Colonic mucosa (tissue), 4 donors: ENCODE data around the gene MACROD1. TPM values are rescaled to one million over a fixed set of nuclear protein-coding genes. Genes with fewer than 3 reads are reported as not detected.

Source experiments
- DNase-seq: peaks from one replicate; pipeline ENCODE4 v3.0.0-alpha.2; 2020
- H3K27ac ChIP-seq: fragments of 200-600 bp; one replicate; pipeline ENCODE4 v1.8.0; 2021
- H3K27me3 ChIP-seq: fragments of 200-600 bp; one replicate; pipeline ENCODE4 v1.8.0; 2021
- H3K36me3 ChIP-seq: fragments of 200-600 bp; one replicate; pipeline ENCODE4 v1.8.0; 2021
- H3K4me1 ChIP-seq: fragments of 200-600 bp; one replicate; pipeline ENCODE4 v1.8.0; 2021; ENCODE audit warnings: mild to moderate bottlenecking
- H3K4me3 ChIP-seq: fragments of 200-600 bp; one replicate; pipeline ENCODE4 v1.8.0; 2021
- H3K9ac ChIP-seq, 2 donors: one replicate each; pipeline ENCODE4 v1.7.0; 2013; ENCODE audit warnings: control low read depth in 2 of 2, low read depth in 2 of 2, low read length in 2 of 2
- H3K9me3 ChIP-seq: fragments of 200-600 bp; one replicate; pipeline ENCODE4 v1.8.0; 2021
- intact Hi-C: fragments of 100-400 bp; cut with DNase I; formaldehyde crosslinking; loops from one replicate; pipeline ENCODE4 v1.14.1; 2022
- total RNA-seq, 2 donors: library from RNA; stranded (reverse); fragmentation: NEBNext Ultra II Directional in 1 of 2; extraction: Animal tissue kit (Norgen Biotek cat#: 25700) in 1 of 2; gene quantifications; one replicate each; pipeline ENCODE4 v1.2.1, GENCODE V29; 2021
- TF ChIP-seq, protein P1 (sequence below): fragments of 200-600 bp; IDR thresholded peaks from one replicate; pipeline ENCODE4 v1.8.0; 2022; ENCODE audit warnings: antibody characterized with exemption, mild to moderate bottlenecking
- donor health status: healthy.
- donor health status: DM: no; HTN: no; CAD: no.
- donor health status: DM: no; HTN: no; CAD: no.

The MACROD1 gene
- total RNA-seq, 2 donors from 2014 or later = 18.6 to 22.9 TPM

DNA sequence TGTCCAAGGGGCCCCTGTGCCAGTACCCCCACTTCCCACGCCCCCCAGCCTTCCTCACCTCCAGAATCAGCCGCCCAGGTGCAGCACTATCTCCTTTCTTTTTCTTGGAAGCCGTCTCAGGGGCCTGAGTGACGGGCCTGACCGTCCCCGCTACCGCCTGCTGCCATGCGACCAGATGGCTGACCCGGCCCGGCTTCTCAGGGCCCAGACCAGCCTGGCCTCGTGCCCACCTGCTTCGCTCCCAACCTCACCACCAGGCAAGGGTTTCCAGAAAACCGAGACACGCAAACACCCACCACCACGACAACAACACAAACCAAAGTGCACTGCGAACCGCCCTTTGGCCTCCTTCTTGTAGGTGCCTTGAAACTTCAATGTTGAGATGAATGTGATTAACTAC, 39.1 kb downstream of the MACROD1 start:
- Histone ChIP-seq H3K9me3 (no peaks in the 10 kb centered on the region), H3K27ac (no peak overlapping the region), H3K27me3 (no peaks in the 10 kb centered on the region), H3K4me3 (no peak overlapping the region), H3K36me3 (no peaks in the 10 kb centered on the region), H3K4me1 (no peaks in the 10 kb centered on the region), H3K9ac (no peak overlapping the region)
- TF ChIP-seq, protein P1, sequence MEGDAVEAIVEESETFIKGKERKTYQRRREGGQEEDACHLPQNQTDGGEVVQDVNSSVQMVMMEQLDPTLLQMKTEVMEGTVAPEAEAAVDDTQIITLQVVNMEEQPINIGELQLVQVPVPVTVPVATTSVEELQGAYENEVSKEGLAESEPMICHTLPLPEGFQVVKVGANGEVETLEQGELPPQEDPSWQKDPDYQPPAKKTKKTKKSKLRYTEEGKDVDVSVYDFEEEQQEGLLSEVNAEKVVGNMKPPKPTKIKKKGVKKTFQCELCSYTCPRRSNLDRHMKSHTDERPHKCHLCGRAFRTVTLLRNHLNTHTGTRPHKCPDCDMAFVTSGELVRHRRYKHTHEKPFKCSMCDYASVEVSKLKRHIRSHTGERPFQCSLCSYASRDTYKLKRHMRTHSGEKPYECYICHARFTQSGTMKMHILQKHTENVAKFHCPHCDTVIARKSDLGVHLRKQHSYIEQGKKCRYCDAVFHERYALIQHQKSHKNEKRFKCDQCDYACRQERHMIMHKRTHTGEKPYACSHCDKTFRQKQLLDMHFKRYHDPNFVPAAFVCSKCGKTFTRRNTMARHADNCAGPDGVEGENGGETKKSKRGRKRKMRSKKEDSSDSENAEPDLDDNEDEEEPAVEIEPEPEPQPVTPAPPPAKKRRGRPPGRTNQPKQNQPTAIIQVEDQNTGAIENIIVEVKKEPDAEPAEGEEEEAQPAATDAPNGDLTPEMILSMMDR = no peak
- no peak for DNase-seq
- intact Hi-C loops = no loop called here

DNA sequence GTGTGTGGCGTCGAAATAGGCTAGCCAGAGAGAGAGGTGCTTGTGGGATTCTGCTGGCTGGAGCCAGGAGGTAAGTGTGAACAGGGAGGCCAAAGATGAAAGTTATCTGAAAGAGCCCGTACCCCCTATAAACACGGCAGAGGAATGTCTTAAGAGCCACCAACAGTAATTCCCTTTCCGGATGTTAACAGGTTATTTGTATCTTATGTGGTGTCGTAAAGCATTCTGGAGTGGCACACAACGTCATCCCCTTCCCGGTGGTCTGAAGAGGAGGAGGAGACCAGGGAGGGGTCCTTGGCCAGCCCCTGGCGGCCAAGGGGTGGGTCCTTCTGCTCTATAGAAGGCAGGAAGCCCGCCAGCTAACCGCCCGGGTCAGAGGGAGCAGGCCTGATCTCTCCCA, 39.5 kb downstream of the MACROD1 start:
- DNase-seq = no peak
- TF ChIP-seq, protein P1 = no peak
- Histone ChIP-seq H3K27ac (no peak overlapping the region), H3K4me3 (no peak overlapping the region), H3K9ac (no peak overlapping the region), H3K4me1 (no peaks in the 10 kb centered on the region), H3K27me3 (no peaks in the 10 kb centered on the region), H3K36me3 (no peaks in the 10 kb centered on the region), H3K9me3 (no peaks in the 10 kb centered on the region)
- intact Hi-C loops = no loop called here

DNA sequence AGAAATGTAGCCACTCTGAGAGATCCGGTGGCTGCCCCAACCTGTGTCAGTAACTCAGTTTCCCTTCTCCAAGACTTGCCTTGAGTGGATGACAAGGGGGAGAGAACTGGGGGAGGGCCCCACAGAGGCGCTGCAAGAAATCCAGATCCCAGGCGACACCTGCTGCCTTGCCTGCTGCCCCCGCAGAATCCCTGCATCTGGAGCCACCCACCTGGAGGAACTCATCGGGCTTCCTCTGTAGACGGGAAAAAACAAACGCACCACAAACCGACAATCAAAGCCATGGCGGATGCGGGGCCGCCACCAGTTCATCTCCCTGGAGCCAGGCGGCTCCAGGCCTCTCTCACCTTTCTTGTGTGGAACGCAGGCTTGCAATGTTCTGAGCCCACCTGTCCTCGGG, 40.2 kb downstream of the MACROD1 start:
- no peak overlapping the region for H3K9ac ChIP-seq
- H3K9me3 ChIP-seq = no peaks in the 10 kb centered on the region
- intact Hi-C loops = no loop called here
- TF ChIP-seq, protein P1 = no peak
- DNase-seq = no peak
- H3K27ac ChIP-seq = no peak overlapping the region
- no peaks in the 10 kb centered on the region for H3K4me1 ChIP-seq
- no peaks in the 10 kb centered on the region for H3K27me3 ChIP-seq
- H3K36me3 ChIP-seq = no peaks in the 10 kb centered on the region
- H3K4me3 ChIP-seq = no peak overlapping the region

DNA sequence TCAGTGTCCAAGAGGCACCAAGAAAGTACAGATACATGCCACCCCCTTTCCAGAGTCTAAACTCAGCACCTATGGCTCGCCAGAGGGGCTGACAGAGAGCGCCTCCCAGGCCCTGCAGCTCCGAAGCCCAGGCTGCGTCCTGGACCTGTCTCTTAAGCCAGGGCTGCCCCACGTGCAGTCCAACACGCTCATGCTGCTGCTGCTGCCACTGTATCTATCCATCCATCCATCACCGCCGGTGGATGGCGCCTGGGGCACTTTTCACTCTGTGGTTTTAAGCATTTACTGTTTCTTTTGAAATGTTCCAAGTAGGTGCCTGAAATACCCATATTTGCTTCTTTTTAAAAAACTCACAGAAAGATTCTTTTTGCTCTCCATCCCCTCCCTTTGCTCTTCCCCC, 41.8 kb downstream of the MACROD1 start:
- intact Hi-C loops = no loop called here
- Histone ChIP-seq H3K27ac (no peak overlapping the region), H3K36me3 (no peaks in the 10 kb centered on the region), H3K4me1 (no peaks in the 10 kb centered on the region), H3K27me3 (no peaks in the 10 kb centered on the region), H3K9ac (no peak overlapping the region), H3K9me3 (no peaks in the 10 kb centered on the region), H3K4me3 (no peak overlapping the region)
- TF ChIP-seq, protein P1 = no peak
- DNase-seq = no peak

DNA sequence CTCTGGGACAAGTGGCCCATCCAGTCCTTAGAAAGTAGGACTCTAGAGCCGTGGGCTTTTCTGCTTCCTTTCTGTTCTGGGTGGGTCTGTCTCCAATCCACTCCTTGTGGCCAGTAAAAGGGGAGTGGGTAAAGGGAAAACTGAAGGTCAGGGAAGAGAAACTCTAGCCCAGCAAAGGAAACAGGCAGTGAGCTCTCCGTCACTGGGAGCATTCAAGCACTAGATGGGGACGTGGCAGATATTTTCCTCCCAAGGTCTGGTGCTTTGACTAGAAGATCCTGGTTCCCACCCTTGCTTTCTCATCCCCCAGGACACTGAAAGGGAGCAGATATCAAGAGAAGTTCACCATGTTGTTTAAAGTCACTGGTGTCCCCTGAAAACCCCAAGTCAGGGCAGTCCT, 42.2 kb downstream of the MACROD1 start:
- TF ChIP-seq, protein P1 = no peak
- Histone ChIP-seq H3K9ac (no peak overlapping the region), H3K36me3 (no peaks in the 10 kb centered on the region), H3K9me3 (no peaks in the 10 kb centered on the region), H3K27me3 (no peaks in the 10 kb centered on the region), H3K4me1 (no peaks in the 10 kb centered on the region), H3K27ac (no peak overlapping the region), H3K4me3 (no peak overlapping the region)
- no peak for DNase-seq
- intact Hi-C loops = no loop called here
